Upper lobe of right lung (tissue), 1 donor: Measurements from ENCODE around the gene PCGF6. TPM values are rescaled to one million over a fixed set of nuclear protein-coding genes. Genes with fewer than 3 reads are reported as not detected.

Experiments used
- ATAC-seq: fragments of 200-7000 bp; cut with Tn5 transposase; one replicate; pipeline ENCODE4 v1.9.1; 2020; ENCODE audit warnings: mild to moderate bottlenecking, moderate library complexity
- DNase-seq: peaks from one replicate; pipeline ENCODE4 v3.0.0-alpha.2; 2020
- H3K27ac ChIP-seq: fragments of 200-600 bp; one replicate; pipeline ENCODE4 v1.8.0; 2022
- H3K27me3 ChIP-seq: fragments of 200-600 bp; one replicate; pipeline ENCODE4 v1.8.0; 2022; ENCODE audit warnings: mild to moderate bottlenecking
- H3K36me3 ChIP-seq: fragments of 200-600 bp; one replicate; pipeline ENCODE4 v1.8.0; 2022
- H3K4me1 ChIP-seq: fragments of 200-600 bp; one replicate; pipeline ENCODE4 v1.8.0; 2022
- H3K4me3 ChIP-seq: fragments of 200-600 bp; one replicate; pipeline ENCODE4 v1.8.0; 2022; ENCODE audit warnings: mild to moderate bottlenecking
- H3K9me3 ChIP-seq: fragments of 200-600 bp; one replicate; pipeline ENCODE4 v1.8.0; 2022
- CTCF ChIP-seq: fragments of 200-600 bp; IDR thresholded peaks from one replicate; pipeline ENCODE4 v1.8.0; 2022; ENCODE audit warnings: antibody characterized with exemption
- intact Hi-C: fragments of 100-400 bp; cut with DNase I; formaldehyde crosslinking; loops from one replicate; pipeline ENCODE4 v1.11.0; 2022
- long read RNA-seq: library from polyadenylated mRNA; unstranded; transcript quantifications from one replicate; pipeline ENCODE4 v2.0.0, GENCODE V29; 2021
- total RNA-seq: library from RNA; stranded (reverse); fragmentation: NEBNext Ultra II Directional; extraction: Animal tissue kit (Norgen Biotek cat#: 25700); gene quantifications from one replicate; pipeline ENCODE4 v1.2.1, GENCODE V29; 2021
- donor health status: DM: no; HTN: yes; CAD: no; lungs with severe emphysema.

Gene PCGF6
- 5.5 TPM for total RNA-seq
- long read RNA-seq, transcript PCGF6-202 (10 exons, 2,230 nt): major isoform, 19 of 25 reads
- long read RNA-seq, partial matches to known transcripts: 1 of 25 reads
- long read RNA-seq, other reads (novel, unspliced or antisense): 5 of 25 reads

- Histone ChIP-seq H3K4me3 (peak within 1 kb of the TSS; percentile 83), H3K9me3 (no peaks in the 10 kb centered on the region), H3K27me3 (no peaks in the 10 kb centered on the region), H3K36me3 (peaks cover 30% of the 10 kb centered on the region), H3K27ac (peak within 1 kb of the TSS; percentile 71), H3K4me1 (peaks cover 3% of the 10 kb centered on the region)
- peak; percentile 98 for ATAC-seq
- peak; percentile 19 for TF ChIP-seq CTCF
- peak; percentile 92 for DNase-seq
- intact Hi-C loops: no loop called here
Measured at GRCh38 chr10:103350517-103351260, at the start of gene PCGF6. Gene PCGF6, minus strand, starts transcription at chr10:103351140. Its CDS starts 74 bp downstream, at chr10:103351066.

GRCh38 chr10:103397191-103397825 lies 46.4 kb upstream of the PCGF6 start:
- H3K4me1 ChIP-seq: peaks cover 21% of the 10 kb centered on the region
- no peaks in the 10 kb centered on the region for H3K9me3 ChIP-seq
- ATAC-seq (no peak), DNase-seq (no peak)
- intact Hi-C loops: no loop called here
- no peak overlapping the region for H3K27ac ChIP-seq
- peaks cover 43% of the 10 kb centered on the region for H3K36me3 ChIP-seq
- H3K4me3 ChIP-seq: peak overlapping the region; percentile 76
- no peak for TF ChIP-seq CTCF
- no peaks in the 10 kb centered on the region for H3K27me3 ChIP-seq

GRCh38 chr10:103396789-103397087 lies 45.8 kb upstream of the PCGF6 start:
- Histone ChIP-seq H3K36me3 (peaks cover 44% of the 10 kb centered on the region), H3K4me1 (peaks cover 21% of the 10 kb centered on the region), H3K9me3 (no peaks in the 10 kb centered on the region), H3K27me3 (no peaks in the 10 kb centered on the region), H3K4me3 (peak overlapping the region; percentile 76), H3K27ac (peak overlapping the region; percentile 61)
- DNase-seq: no peak
- intact Hi-C loops: no loop called here
- ATAC-seq: no peak
- TF ChIP-seq CTCF: no peak

GRCh38 chr10:103396067-103396788 lies 45.3 kb upstream of the PCGF6 start, which contains the start of the genes ATP5MK and PDCD11:
Gene ATP5MK, minus strand, starts transcription at chr10:103396475. Its CDS starts 4,018 bp downstream, at chr10:103392457.
Gene PDCD11, plus strand, starts transcription at chr10:103396626. Its CDS starts 1,801 bp downstream, at chr10:103398427.
- TF ChIP-seq CTCF: peak; percentile 20
- DNase-seq (peak; percentile 98), ATAC-seq (peak; percentile 100)
- H3K4me3 ChIP-seq: peak within 1 kb of the TSS; percentile 76
- peaks cover 21% of the 10 kb centered on the region for H3K4me1 ChIP-seq
- peaks cover 44% of the 10 kb centered on the region for H3K36me3 ChIP-seq
- H3K9me3 ChIP-seq: no peaks in the 10 kb centered on the region
- intact Hi-C loops: no loop called here
- H3K27ac ChIP-seq: peak within 1 kb of the TSS; percentile 85
- no peaks in the 10 kb centered on the region for H3K27me3 ChIP-seq

GRCh38 chr10:103395754-103396066 lies 44.8 kb upstream of the PCGF6 start:
- intact Hi-C loops: no loop called here
- Histone ChIP-seq H3K4me1 (peaks cover 21% of the 10 kb centered on the region), H3K27me3 (no peaks in the 10 kb centered on the region), H3K9me3 (no peaks in the 10 kb centered on the region), H3K4me3 (peak overlapping the region; percentile 76), H3K27ac (peak overlapping the region; percentile 85), H3K36me3 (peaks cover 44% of the 10 kb centered on the region)
- DNase-seq: no peak
- ATAC-seq: no peak
- no peak for TF ChIP-seq CTCF
